Hematopoietic multipotent progenitor cell treated with erythropoietin and hydrocortisone succinate and interleukin-3 and kit ligand, for 15 days (in vitro differentiated cells): ENCODE results near the gene DCAKD.

ENCODE experiments used
- DNase-seq: peaks from one replicate; pipeline ENCODE4 v3.0.0-alpha.2; 2015; ENCODE audit warnings: low spot score

Gene DCAKD

GRCh38 chr17:45030733-45031132 is 20.7 kb downstream of the DCAKD start:
- DNase-seq, result no peak

DNA sequence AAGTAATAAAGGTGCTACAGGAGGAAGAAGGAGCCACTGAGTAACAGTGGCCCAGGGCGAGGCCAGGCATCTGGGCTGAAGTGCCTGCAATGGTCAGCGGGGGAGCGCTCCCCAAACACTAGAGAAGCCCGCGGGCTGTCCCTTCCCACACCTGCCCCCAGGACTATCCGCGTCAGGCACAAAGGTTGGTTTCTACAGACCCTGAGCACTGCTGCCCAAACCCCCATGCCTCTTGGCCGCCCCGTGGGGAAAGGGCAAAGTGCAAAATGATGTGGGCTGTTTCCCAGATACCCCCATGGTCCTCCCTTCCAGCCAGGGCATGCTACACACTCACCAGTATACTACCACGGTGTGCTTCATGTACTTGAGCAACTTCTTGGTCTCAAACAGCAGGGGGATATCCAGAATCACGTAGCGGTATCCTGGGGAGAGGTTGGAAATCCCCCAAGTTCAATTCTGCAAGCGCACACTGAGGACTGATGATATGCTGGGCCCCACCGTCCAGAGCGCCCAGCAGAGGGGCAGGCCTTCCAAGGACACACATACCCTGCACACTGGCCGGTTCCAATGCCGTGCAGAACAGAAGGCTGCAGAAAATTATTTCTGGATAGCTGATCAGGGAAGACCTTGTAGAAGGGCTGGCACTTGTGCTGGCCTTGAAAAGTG is 21.5 kb downstream of the DCAKD start:
- no peak for DNase-seq

DNA sequence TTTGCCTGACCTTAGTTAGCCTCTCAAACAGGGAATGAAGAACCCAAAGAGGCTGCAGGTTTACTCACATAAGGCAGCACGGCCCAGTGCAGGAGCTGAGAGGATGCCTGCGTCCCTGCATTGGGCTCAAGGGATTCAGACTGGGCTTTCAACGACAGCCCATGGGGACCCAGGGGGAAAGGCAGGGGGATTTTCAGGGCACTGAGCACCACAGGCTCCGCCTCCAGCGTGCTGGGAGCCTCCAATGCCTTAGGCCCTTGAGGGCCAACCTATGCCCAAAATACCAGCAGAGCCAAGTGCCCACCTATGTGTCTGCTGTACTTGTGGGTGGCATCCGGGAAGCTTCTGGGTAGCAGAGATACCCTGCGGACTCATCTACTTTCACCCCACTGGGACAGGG is 22.3 kb downstream of the DCAKD start:
- DNase-seq, result no peak

- no peak for DNase-seq
These were observed 28.6 kb downstream of the DCAKD start for GRCh38 chr17:45022655-45023339.

DNA sequence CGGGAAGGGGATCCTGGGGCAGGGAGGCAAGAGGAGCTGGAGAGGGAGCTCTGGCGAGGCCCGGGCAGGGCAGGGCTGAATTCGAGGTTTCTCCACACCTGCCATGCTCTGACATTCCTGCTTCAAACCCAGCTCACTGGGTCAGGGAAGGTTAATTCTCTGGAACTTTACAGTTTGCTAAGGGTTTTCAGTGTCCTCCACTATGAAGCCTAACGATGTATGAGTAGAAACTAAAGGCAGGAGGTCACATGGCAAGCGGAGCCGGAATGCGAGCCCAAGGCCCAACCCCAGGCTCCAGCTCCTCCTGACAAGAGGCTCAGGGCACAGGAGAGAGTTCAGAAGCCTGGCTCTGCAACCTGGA is 29.2 kb downstream of the DCAKD start:
- no peak for DNase-seq

DNA sequence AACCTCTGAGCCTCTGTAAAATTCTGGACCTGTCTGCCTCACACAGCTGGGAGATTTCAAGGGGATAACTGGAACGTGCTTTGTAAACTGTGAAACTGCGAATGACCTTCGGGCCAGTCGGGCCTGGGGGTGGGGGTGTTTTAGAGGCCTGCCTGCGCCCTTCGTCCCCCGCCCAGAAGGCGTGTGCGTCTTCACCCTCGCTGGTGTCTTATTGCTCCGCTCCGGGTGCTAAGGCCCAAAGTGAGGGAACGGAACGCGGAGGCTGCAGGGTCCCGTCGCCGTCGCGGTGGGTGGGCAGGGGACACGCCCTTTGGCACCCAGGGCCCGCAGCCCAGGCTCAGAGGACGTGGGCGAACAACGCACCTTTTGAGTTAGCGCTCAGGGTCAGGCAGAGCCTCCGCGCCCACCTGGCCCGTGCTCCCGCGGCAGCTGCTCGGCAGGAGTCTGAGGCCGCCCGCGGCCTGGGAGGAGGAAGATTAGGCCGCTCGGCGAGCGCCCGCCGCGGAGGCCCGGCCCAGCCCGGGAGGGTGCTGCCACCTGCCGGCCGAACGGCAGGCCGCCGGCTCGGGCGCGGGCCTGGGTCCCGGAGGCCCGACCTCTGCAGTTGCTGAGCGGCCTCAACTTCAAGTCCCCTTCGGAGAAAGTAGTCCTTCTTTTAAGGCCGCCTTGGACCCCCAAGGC is 29.7 kb downstream of the DCAKD start:
- peak; percentile 68 for DNase-seq

DNA sequence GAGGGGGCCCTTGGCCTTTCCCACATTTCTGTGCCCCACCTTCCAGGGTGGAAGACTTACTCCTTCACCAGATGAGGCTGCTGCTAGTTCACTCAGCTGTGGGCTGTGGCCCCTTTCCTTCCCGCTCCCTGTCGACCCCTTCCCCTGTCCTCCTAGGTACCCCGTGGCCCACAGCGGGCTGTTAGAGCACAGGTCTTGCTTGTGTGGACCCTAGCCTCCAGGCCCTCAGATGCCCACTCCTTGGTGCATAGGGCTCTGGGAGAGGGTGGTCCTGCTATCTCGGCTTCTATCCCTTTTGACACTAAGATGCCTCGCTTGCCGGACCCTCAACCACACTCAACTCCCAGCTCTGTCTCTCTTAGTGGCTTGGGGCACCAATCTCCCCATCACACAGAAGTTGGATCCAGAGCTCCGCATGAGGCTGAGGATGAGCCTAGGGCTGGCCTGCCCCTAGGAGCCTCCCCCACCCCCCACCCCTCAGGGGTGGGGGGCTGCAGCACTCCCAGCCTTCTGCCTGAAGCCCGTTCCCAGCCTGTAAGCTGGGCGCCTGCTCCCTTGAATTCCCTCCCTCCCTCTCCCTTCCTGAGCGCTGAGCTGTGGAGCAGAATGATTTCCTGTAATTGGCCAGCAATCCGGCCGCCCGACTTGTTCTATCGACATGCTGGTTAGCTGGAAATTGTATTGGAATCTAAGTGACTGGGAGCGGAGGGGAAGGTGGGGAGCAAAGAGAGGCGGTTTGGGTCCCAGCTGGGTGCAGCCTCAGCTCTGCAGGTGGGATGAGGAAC is 30.9 kb downstream of the DCAKD start:
- no peak for DNase-seq

DNA sequence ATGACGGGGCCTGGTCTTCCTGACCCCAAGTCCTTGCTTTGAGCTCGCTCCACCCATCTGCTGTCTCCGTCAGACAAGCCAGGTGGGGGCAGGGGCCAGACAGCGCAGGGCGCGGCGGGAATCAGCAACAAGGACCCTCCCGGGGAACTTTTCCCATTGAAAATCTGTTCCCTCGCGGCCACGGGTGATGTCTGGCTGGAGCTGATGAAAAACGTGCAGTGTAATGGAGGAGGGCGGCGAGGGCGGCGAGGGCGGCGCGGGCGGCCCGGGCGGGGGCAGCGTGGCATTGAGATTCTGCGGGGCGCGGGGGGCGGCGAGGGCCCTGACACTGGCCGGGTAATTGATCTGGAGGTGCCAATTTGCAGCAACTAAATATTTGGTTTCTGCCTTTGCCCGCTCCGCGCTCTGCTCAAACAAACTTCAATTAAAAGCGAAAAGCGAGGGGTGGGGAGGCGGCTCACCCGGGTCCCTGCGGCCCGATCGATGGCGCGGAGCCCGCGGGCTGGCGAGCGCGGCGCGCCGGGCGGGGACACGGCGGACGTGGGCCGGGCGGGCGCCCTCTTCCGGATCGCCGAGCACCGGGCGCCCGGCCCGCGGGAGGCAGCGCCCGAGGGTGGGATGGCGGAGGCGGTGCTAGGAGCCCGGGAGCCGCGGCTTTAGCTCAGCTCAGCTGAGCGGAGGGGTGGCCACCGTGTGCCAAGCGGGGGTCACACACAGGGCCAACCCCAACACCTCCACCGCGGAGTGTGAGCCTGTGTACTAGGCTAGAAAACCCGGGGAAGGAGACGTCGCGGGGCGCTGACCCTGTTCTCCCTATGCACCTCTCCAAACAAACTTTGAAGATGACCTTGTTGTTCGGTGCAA is 32.4 kb downstream of the DCAKD start:
- peak; percentile 45 for DNase-seq

DNA sequence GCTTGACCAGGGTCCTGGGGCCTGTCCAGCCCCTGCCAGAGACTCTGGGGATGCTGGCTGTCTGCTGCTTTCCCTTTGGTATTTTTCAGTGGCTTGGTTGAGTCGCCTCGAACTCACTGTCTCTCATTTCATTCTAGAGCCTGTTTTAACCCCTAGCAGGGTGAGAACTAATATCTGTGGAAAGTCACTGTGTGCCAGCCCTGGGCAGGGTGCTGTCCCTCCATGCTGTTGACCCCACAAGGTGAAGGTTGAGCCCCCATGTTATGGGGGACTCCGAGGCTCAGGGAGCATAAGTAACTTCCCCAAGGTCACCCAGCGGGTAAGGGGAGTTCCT is 33.0 kb downstream of the DCAKD start:
- no peak for DNase-seq

- DNase-seq, result no peak
These were observed 34.6 kb downstream of the DCAKD start for GRCh38 chr17:45016823-45017222.

GRCh38 chr17:45016237-45016636 is 35.2 kb downstream of the DCAKD start:
- no peak for DNase-seq

- no peak for DNase-seq
These were observed 38.1 kb downstream of the DCAKD start for GRCh38 chr17:45013021-45013997.

DNA sequence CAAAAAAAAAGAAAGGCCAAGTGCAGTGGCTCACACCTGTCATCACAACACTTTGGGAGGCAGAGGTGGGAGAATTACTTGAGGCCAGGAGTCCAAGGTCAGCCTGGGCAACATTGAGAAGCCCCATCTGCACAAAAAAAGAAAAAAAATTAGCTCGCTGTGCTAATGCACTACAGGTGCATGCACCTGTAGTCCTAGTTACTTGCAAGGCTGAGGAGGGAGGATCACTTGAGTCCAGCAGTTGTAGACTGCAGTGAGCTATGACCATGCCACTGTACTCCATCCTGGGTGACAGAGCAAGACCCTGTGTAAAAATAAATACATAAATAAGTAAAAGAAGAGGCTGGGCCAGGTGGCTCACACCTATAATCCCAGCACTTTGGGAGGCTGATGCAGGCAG is 39.7 kb downstream of the DCAKD start:
- DNase-seq, result no peak

DNA sequence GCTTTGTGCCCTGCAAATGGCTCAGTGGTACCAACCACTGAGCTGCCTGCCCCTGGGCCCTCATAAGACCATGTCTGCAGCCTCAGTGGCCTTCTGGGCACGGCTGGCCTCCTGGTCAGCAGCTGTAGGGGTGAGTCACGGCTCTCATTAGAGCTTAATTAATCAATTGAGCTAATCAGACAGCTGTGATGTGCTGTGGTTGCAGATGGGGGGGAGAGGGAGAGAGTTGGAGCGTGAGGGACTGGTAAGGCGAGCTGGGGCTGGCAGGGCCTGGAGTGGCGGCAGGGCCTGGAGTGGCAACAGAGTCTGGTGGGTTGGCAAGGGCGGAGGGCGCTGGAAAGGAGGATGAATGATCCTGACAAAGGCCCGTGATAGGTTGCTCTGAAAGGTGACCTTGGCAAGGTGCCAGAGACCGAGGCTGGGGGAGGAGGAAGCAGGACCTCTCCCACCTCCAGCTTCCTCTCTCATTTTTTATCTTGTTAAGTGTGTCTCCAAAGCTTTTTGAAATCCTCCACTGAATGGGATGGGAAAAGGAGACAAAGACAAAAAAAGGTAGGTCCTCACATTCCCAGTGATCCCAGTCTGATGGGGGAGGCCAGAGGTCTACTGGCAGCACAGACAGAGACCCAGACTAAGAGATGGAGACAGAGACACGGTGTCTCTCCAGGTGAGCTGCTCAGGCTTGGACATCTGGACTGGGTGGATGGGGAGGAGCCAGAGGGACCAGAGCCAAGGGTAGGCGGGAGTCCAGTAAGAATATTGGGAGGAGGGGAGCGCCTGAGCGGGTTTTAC is 41.6 kb downstream of the DCAKD start:
- DNase-seq, result no peak

DNA sequence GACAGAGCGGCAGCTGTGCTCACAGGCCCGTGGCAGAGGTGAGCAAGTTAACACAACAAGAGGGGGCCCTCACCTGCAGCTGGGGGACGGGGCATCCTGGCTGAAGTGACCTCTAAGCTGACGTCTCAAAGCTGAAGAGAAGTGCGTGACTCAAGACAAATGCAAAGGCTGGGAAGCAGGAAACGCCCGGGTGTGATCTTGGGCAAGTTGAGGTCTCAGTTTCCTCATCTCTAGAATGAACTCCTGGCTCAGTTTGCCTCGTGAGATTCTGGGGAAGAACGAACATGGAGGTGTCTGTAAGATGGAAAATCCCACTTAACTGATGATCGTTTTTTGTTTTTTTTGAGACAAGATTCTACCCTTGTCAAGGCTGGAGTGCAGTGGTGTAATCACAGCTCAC is 43.2 kb downstream of the DCAKD start:
- DNase-seq, result no peak

GRCh38 chr17:45006927-45007461 is 44.4 kb downstream of the DCAKD start:
- DNase-seq, result no peak

DNA sequence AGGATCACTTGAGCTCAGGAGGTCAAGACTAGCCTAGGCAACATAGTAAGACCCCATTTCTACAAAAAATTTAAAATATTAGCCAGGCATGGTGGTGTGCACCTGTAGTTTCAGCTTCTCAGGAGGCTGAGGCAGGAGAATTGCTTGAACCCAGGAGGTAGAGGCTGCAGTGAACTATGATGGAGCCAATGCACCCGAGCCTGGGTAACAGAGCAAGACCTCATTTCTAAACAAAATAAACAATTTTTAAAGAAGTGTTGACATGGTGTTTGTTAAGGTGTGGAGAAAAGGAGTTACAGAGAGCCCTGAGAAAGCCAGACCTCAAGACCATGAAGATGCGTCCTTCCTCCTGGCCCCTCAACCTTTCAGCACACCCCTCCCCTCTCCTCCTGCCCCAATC is 45.7 kb downstream of the DCAKD start:
- no peak for DNase-seq

- no peak for DNase-seq
These were observed 47.0 kb downstream of the DCAKD start for GRCh38 chr17:45004388-45004787.

- DNase-seq, result no peak
These were observed 47.6 kb downstream of the DCAKD start for GRCh38 chr17:45003877-45004276.

- no peak for DNase-seq
These were observed 50.1 kb downstream of the DCAKD start for GRCh38 chr17:45001310-45001709.
